HepG2 (cell line): ENCODE data around the gene FAM229A. TPM values are rescaled to one million over a fixed set of nuclear protein-coding genes. Genes with fewer than 3 reads are reported as not detected.
A peak's percentile ranks its signal among the peaks of the same experiment; 100 is the strongest.

Experiments used
- ATAC-seq: fragments of 200-7000 bp; cut with Tn5 transposase; 3 replicates; pipeline ENCODE4 v1.9.1; 2020; ENCODE audit warnings: mild to moderate bottlenecking, moderate library complexity
- BruUV-seq: library from RNA; stranded (reverse); fragments of 400-500 nt; replicated peaks from 2 replicates; lab custom pipeline; 2021; lab: Mats Ljungman, UMichigan
- CTCF ChIA-PET: fragments of 300-600 bp; formaldehyde crosslinking; extraction: SDS; loops from one replicate; lab custom pipeline; 2021; ENCODE audit warnings: low total read pairs, inconsistent platforms, low intra/inter-chr PET ratio; lab: Yijun Ruan, JAX
- POLR2A ChIA-PET: fragments of 350-600 bp; sonication (Branson Sonifier 250); formaldehyde crosslinking; loops from one replicate; lab custom pipeline; 2020; ENCODE audit warnings: antibody characterized with exemption, inconsistent platforms; lab: Yijun Ruan, JAX
- DNase-seq: peaks from one replicate; pipeline ENCODE4 v3.0.0-alpha.2; 2015; ENCODE audit warnings: low spot score
- FAIRE-seq: peaks from 3 replicates; lab custom pipeline; 2011; peaks lifted over from hg19 to GRCh38; lab: Jason Lieb, UNC
- H2AFZ ChIP-seq: one replicate; pipeline ENCODE4 v1.6.1; 2011; ENCODE audit warnings: low read length, inconsistent platforms
- H3K27ac ChIP-seq: fragments of 300-600 bp; 3 replicates; pipeline ENCODE4 v1.8.0; 2011; ENCODE audit warnings: mixed run types, mild to moderate bottlenecking, mixed read lengths, low read length, inconsistent platforms; ENCODE audit not compliant: insufficient read depth; ENCODE audit errors: extremely low read length
- H3K27me3 ChIP-seq, 2 experiments: fragments of 200-600 bp in 1 of 2; 2 replicates in 1 of 2; 3 replicates in 1 of 2; pipeline versions ENCODE4 v1.6.0 to v1.8.0; 2011; ENCODE audit warnings: low read length in 2 of 2, mild to moderate bottlenecking in 2 of 2, moderate library complexity in 2 of 2, inconsistent platforms in 1 of 2; ENCODE audit not compliant: insufficient read depth in 2 of 2, control insufficient read depth in 1 of 2
- H3K36me3 ChIP-seq, 2 experiments: fragments of 200-600 bp in 1 of 2; replicated peaks in 1 of 2; 2 replicates in 1 of 2; 3 replicates in 1 of 2; pipeline versions ENCODE4 v1.5.1 to v1.8.0; 2011; ENCODE audit warnings: low read length in 2 of 2, inconsistent platforms in 1 of 2; ENCODE audit not compliant: insufficient read depth in 2 of 2, control insufficient read depth in 1 of 2
- H3K4me1 ChIP-seq: 2 replicates; pipeline ENCODE4 v1.5.1; 2012; ENCODE audit warnings: low read length, inconsistent platforms; ENCODE audit not compliant: insufficient read depth
- H3K4me2 ChIP-seq: 2 replicates; pipeline ENCODE4 v1.6.0; 2011; ENCODE audit warnings: low read depth, low read length, inconsistent platforms
- H3K4me3 ChIP-seq, 3 experiments: fragments of 200-600 bp in 1 of 3; sonication (generic), shearing (Covaris generic) in 1 of 3; replicated peaks in 1 of 3; 2 replicates each; pipeline ENCODE4 v1.5.1; 2011 to 2016; ENCODE audit warnings: low read length in 3 of 3, inconsistent platforms in 2 of 3, low read depth in 2 of 3, mild to moderate bottlenecking in 2 of 3, control low read depth in 1 of 3, mixed read lengths in 1 of 3; ENCODE audit not compliant: insufficient read depth in 1 of 3
- H3K79me2 ChIP-seq: one replicate; pipeline ENCODE4 v1.6.1; 2011; ENCODE audit warnings: low read length, inconsistent platforms; ENCODE audit not compliant: insufficient read depth
- H3K9ac ChIP-seq: 2 replicates; pipeline ENCODE4 v1.6.0; 2011; ENCODE audit warnings: mild to moderate bottlenecking, low read depth, low read length, inconsistent platforms; ENCODE audit not compliant: insufficient read depth
- H3K9me3 ChIP-seq: 2 replicates; pipeline ENCODE4 v1.5.1; 2012; ENCODE audit warnings: mild to moderate bottlenecking, low read length
- H4K20me1 ChIP-seq: 2 replicates; pipeline ENCODE4 v1.6.0; 2011; ENCODE audit warnings: inconsistent platforms, mild to moderate bottlenecking, low read length, moderate library complexity; ENCODE audit not compliant: insufficient read depth
- NCOR1 ChIP-seq: fragments of 200-600 bp; sonication (generic); IDR thresholded peaks from 2 replicates; pipeline ENCODE4 v1.7.0; 2017; ENCODE audit warnings: antibody characterized with exemption, low read length, borderline replicate concordance
- NFKB2 ChIP-seq: sonication (generic); formaldehyde crosslinking; IDR thresholded peaks from 2 replicates; pipeline ENCODE4 v1.4.0; 2020; ENCODE audit warnings: missing genetic modification reagents, borderline replicate concordance
- WIZ ChIP-seq: sonication (generic); formaldehyde crosslinking; IDR thresholded peaks from 2 replicates; pipeline ENCODE4 v1.5.1; 2020; ENCODE audit warnings: mild to moderate bottlenecking, missing genetic modification reagents
- ZBTB49 ChIP-seq: sonication (generic); formaldehyde crosslinking; IDR thresholded peaks from 2 replicates; pipeline ENCODE4 v1.4.0; 2020; ENCODE audit warnings: missing genetic modification reagents, borderline replicate concordance
- ZC3H4 ChIP-seq: sonication (generic); formaldehyde crosslinking; IDR thresholded peaks from 2 replicates; pipeline ENCODE4 v1.4.0; 2020; ENCODE audit warnings: missing genetic modification reagents, borderline replicate concordance
- ZNF230 ChIP-seq: sonication (generic); formaldehyde crosslinking; IDR thresholded peaks from 2 replicates; pipeline ENCODE4 v1.4.0; 2020; ENCODE audit warnings: mild to moderate bottlenecking, missing genetic modification reagents
- ZNF792 ChIP-seq: IDR thresholded peaks from 2 replicates; pipeline ENCODE4 v1.6.1; 2016
- WGBS: methylation state at CpG from one replicate; pipeline ENCODE4 v1.1.6; 2017; ENCODE audit warnings: low lambda C conversion rate; 5-methylcytosine and 5-hydroxymethylcytosine counted together
- in situ Hi-C: cut with HindIII; loops from 2 replicates; pipeline ENCODE4 v1.10.0; 2017; ENCODE audit warnings: low pct_unique_long_range_greater_than_20kb; ENCODE audit not compliant: extremely low pct_ligation_motif_present
- intact Hi-C: fragments of 100-400 bp; cut with micrococcal nuclease; formaldehyde crosslinking; loops from one replicate; pipeline ENCODE4 v1.10.0; 2022; ENCODE audit not compliant: unreplicated experiment
- polyA plus RNA-seq, 8 experiments: library from polyadenylated mRNA; depleted of rRNA in 3 of 8; stranded (reverse) in 7 of 8; unstranded in 1 of 8; fragments of >200 nt; fragmentation: Illumina TruSeq in 4 of 8; extraction: Trizol in 4 of 8; gene quantifications; 2 replicates each; pipeline versions ENCODE4 v1.2.1 to v1.2.3, GENCODE V29; 2011 to 2016; ENCODE audit warnings: low read depth in 4 of 8, missing spikeins in 1 of 8, mixed read lengths in 1 of 8; ENCODE audit not compliant: insufficient read depth in 1 of 8
- total RNA-seq, 5 experiments: library from RNA; depleted of rRNA; stranded (reverse); fragments of >200 nt; fragmentation: Illumina TruSeq; extraction: Trizol; gene quantifications; 2 replicates each; pipeline ENCODE4 v1.2.3, GENCODE V29; 2016; ENCODE audit warnings: low read depth in 1 of 5
- TF ChIP-seq, protein P1 (sequence below): sonication (generic); formaldehyde crosslinking; conservative IDR thresholded peaks from 2 replicates; pipeline ENCODE4 v1.4.0; 2020; ENCODE audit warnings: missing genetic modification reagents
- TF ChIP-seq, protein P2 (sequence below): sonication (generic); formaldehyde crosslinking; IDR thresholded peaks from 2 replicates; pipeline ENCODE4 v1.4.0; 2020; ENCODE audit warnings: missing genetic modification reagents
- TF ChIP-seq, protein P3 (sequence below): sonication (generic); formaldehyde crosslinking; IDR thresholded peaks from 2 replicates; pipeline ENCODE4 v1.4.0; 2020; ENCODE audit warnings: missing genetic modification reagents
- TF ChIP-seq, protein P4 (sequence below): sonication (generic); formaldehyde crosslinking; IDR thresholded peaks from 2 replicates; pipeline ENCODE4 v1.4.0; 2020; ENCODE audit warnings: missing genetic modification reagents

Gene FAM229A
- total and polyA plus RNA-seq, 2 of the 13 experiments (the other 11 are each of a cell fraction or from before 2014, with no cell fraction given): 3.2 to 17.6 TPM

DNA sequence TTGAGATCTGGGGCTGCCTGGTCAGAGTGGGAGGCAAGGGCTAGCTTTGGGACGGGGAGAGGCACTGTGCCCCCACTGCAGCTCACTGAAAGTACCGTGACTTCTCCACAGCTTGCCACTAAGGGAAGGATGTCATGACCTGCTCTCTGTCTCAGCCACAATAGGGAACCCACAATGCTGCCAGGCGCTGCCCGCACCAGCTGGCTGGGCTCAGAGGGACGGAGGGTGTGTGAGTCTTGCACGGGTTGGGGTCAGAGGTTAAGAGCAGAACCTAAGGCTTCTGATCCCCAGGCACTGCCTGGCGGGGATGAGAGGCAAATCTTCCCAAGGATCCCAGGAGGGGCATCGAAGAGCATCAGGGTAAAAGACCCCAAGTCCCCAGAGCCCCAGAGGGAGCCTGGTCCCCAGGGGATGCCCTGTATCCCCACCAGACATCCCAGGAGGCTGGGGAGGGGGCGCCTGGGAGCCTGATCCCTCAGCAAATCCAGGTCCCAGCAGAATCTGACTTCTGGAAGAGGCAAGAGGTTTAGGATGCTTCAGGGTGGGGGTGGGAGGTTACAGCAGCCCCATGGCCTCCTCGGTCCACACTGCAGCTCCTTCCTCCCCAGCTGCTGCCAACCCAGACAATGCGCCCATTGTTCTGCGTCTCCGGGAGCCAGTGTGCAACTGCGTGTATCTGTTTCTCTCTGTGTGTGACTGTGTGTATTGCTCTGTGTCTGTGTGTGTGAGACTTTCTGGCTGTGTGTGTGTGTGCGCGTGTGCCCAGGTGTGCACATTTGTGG is 24.2 kb downstream of the FAM229A start:
- H3K4me2 ChIP-seq: peak overlapping the region; percentile 93
- intact Hi-C loops (loop anchor here (2.0 to 10.0 kb wide), 2 partner anchors 13 to 57 kb away; partner anchors contain the start of gene BSDC1), in situ Hi-C loops (no loop called here)
- ChIA-PET POLR2A (interaction anchor here (1.0 to 5.8 kb wide), 11 partner anchors 11 to 139 kb away, joined by 3 to 222 read pairs (median 6); partner anchors contain the start of genes BSDC1, FAM167B and LCK), CTCF (no interaction called here)
- peaks cover 2 to 16% of the 10 kb centered on the region in 2 experiments; a peak in 3 of 5 replicates for H3K36me3 ChIP-seq
- H3K4me3 ChIP-seq: peak overlapping the region; percentile 25 to 62 (median 37); a peak in 5 of 6 replicates
- FAIRE-seq (peak; percentile 87), DNase-seq (peak; percentile 76), ATAC-seq (peak; percentile 62)
- no TSS peak for BruUV-seq
- H4K20me1 ChIP-seq: peaks cover 14% of the 10 kb centered on the region
- H3K27ac ChIP-seq: no peak overlapping the region
- H3K79me2 ChIP-seq: peaks cover 14% of the 10 kb centered on the region
- H3K9me3 ChIP-seq: no peaks in the 10 kb centered on the region
- H3K9ac ChIP-seq: peak overlapping the region; percentile 29; the same call in 1 of the 2 replicates
- H2AFZ ChIP-seq: no peak overlapping the region
- WGBS: 22% methylated on average over 5 of the region's 16 CpGs
- peaks cover 0 to 4% of the 10 kb centered on the region in 2 experiments; a peak in 2 of 5 replicates for H3K27me3 ChIP-seq
- peaks cover 73% of the 10 kb centered on the region for H3K4me1 ChIP-seq
- TF ChIP-seq, protein P1, sequence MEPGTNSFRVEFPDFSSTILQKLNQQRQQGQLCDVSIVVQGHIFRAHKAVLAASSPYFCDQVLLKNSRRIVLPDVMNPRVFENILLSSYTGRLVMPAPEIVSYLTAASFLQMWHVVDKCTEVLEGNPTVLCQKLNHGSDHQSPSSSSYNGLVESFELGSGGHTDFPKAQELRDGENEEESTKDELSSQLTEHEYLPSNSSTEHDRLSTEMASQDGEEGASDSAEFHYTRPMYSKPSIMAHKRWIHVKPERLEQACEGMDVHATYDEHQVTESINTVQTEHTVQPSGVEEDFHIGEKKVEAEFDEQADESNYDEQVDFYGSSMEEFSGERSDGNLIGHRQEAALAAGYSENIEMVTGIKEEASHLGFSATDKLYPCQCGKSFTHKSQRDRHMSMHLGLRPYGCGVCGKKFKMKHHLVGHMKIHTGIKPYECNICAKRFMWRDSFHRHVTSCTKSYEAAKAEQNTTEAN: peak; percentile 99
- TF ChIP-seq ZBTB49 (CRISPR knock-in tag): no peak
- 0 out of 2 replicates have a peak, but pooled peaks have one; percentile 34 for TF ChIP-seq ZNF792 (CRISPR knock-in tag)
- no peak for TF ChIP-seq ZC3H4 (CRISPR knock-in tag)
- TF ChIP-seq ZNF230 (CRISPR knock-in tag): peak; percentile 28; the same call in 1 of the 2 replicates
- TF ChIP-seq WIZ (CRISPR knock-in tag): no peak
- TF ChIP-seq, protein P2, sequence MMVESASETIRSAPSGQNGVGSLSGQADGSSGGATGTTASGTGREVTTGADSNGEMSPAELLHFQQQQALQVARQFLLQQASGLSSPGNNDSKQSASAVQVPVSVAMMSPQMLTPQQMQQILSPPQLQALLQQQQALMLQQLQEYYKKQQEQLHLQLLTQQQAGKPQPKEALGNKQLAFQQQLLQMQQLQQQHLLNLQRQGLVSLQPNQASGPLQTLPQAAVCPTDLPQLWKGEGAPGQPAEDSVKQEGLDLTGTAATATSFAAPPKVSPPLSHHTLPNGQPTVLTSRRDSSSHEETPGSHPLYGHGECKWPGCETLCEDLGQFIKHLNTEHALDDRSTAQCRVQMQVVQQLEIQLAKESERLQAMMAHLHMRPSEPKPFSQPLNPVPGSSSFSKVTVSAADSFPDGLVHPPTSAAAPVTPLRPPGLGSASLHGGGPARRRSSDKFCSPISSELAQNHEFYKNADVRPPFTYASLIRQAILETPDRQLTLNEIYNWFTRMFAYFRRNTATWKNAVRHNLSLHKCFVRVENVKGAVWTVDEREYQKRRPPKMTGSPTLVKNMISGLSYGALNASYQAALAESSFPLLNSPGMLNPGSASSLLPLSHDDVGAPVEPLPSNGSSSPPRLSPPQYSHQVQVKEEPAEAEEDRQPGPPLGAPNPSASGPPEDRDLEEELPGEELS (CRISPR knock-in tag): peak; percentile 60
- TF ChIP-seq, protein P3, sequence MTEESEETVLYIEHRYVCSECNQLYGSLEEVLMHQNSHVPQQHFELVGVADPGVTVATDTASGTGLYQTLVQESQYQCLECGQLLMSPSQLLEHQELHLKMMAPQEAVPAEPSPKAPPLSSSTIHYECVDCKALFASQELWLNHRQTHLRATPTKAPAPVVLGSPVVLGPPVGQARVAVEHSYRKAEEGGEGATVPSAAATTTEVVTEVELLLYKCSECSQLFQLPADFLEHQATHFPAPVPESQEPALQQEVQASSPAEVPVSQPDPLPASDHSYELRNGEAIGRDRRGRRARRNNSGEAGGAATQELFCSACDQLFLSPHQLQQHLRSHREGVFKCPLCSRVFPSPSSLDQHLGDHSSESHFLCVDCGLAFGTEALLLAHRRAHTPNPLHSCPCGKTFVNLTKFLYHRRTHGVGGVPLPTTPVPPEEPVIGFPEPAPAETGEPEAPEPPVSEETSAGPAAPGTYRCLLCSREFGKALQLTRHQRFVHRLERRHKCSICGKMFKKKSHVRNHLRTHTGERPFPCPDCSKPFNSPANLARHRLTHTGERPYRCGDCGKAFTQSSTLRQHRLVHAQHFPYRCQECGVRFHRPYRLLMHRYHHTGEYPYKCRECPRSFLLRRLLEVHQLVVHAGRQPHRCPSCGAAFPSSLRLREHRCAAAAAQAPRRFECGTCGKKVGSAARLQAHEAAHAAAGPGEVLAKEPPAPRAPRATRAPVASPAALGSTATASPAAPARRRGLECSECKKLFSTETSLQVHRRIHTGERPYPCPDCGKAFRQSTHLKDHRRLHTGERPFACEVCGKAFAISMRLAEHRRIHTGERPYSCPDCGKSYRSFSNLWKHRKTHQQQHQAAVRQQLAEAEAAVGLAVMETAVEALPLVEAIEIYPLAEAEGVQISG (CRISPR knock-in tag): no peak
- 0 out of 2 replicates have a peak, but pooled peaks have one; percentile 23 for TF ChIP-seq NFKB2 (CRISPR knock-in tag)
- no peak; the same call in 1 of the 2 replicates for TF ChIP-seq NCOR1
- TF ChIP-seq, protein P4, sequence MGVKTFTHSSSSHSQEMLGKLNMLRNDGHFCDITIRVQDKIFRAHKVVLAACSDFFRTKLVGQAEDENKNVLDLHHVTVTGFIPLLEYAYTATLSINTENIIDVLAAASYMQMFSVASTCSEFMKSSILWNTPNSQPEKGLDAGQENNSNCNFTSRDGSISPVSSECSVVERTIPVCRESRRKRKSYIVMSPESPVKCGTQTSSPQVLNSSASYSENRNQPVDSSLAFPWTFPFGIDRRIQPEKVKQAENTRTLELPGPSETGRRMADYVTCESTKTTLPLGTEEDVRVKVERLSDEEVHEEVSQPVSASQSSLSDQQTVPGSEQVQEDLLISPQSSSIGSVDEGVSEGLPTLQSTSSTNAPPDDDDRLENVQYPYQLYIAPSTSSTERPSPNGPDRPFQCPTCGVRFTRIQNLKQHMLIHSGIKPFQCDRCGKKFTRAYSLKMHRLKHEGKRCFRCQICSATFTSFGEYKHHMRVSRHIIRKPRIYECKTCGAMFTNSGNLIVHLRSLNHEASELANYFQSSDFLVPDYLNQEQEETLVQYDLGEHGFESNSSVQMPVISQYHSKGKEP (CRISPR knock-in tag): no peak
